ENCODE measurements around the gene CHMP4B. TPM values are rescaled to one million over a fixed set of nuclear protein-coding genes. Genes with fewer than 3 reads are reported as not detected.
"Not testable (repeated sequence)": the region's sequence is repeated elsewhere in the genome, so short reads cannot be mapped to it uniquely, and the experiment has no call there.

Gene CHMP4B
- polyA plus RNA-seq, 4 donors = 112 to 218 (median 173) TPM

GRCh38 chr20:33791021-33791420, 20.1 kb upstream of the CHMP4B start:
- Histone ChIP-seq H3K4me1 (ENCODE audit: control insufficient read depth in 3 of 3, insufficient read depth in 2 of 3, low read depth in 1 of 3, low read length in 2 of 3) (peaks cover 0 to 16% (median 5%) of the 10 kb centered on the region in 3 donors), H3K27ac (ENCODE audit: low read depth in 1 of 3, low read length in 2 of 3) (peak overlapping the region in 2 of 3 donors; percentile 91 to 97), H3K9me3 (ENCODE audit: control insufficient read depth in 2 of 2, insufficient read depth in 1 of 2, low read depth in 1 of 2, low read length in 1 of 2) (no peaks in the 10 kb centered on the region), H3K4me3 (ENCODE audit: low read depth in 1 of 3, low read length in 3 of 3) (no peak overlapping the region), H3K36me3 (ENCODE audit: control insufficient read depth in 3 of 3, insufficient read depth in 2 of 3, low read depth in 1 of 3, low read length in 3 of 3) (peaks cover 0 to 15% (median 0%) of the 10 kb centered on the region in 3 donors), H3K27me3 (ENCODE audit: control insufficient read depth in 3 of 3, insufficient read depth in 3 of 3, low read length in 3 of 3) (no peaks in the 10 kb centered on the region)
- FAIRE-seq = no peak
- no peak for DNase-seq
- WGBS, 3 donors = 79 to 94% (median 90%) methylated on average over 31 of the region's 31 CpGs

- FAIRE-seq (no peak), DNase-seq (no peak)
- H3K9me3 ChIP-seq (ENCODE audit: control insufficient read depth in 2 of 2, insufficient read depth in 1 of 2, low read depth in 1 of 2, low read length in 1 of 2) = no peaks in the 10 kb centered on the region
- no peak overlapping the region for H3K4me3 ChIP-seq (ENCODE audit: low read depth in 1 of 3, low read length in 3 of 3)
- H3K36me3 ChIP-seq (ENCODE audit: control insufficient read depth in 3 of 3, insufficient read depth in 2 of 3, low read depth in 1 of 3, low read length in 3 of 3) = peaks cover 0 to 15% (median 0%) of the 10 kb centered on the region in 3 donors
- H3K27ac ChIP-seq (ENCODE audit: low read depth in 1 of 3, low read length in 2 of 3) = peak overlapping the region in 1 of 3 donors; percentile 91
- no peaks in the 10 kb centered on the region for H3K27me3 ChIP-seq (ENCODE audit: control insufficient read depth in 3 of 3, insufficient read depth in 3 of 3, low read length in 3 of 3)
- peaks cover 0 to 22% (median 5%) of the 10 kb centered on the region in 3 donors for H3K4me1 ChIP-seq (ENCODE audit: control insufficient read depth in 3 of 3, insufficient read depth in 2 of 3, low read depth in 1 of 3, low read length in 2 of 3)
- 85 to 86% (median 86%) methylated on average over 9 of the region's 9 CpGs for WGBS, 3 donors
Measured at GRCh38 chr20:33791540-33791939, 19.6 kb upstream of the CHMP4B start.

- Histone ChIP-seq H3K9me3 (ENCODE audit: control insufficient read depth in 2 of 2, insufficient read depth in 1 of 2, low read depth in 1 of 2, low read length in 1 of 2) (no peaks in the 10 kb centered on the region), H3K36me3 (ENCODE audit: control insufficient read depth in 3 of 3, insufficient read depth in 2 of 3, low read depth in 1 of 3, low read length in 3 of 3) (peaks cover 0 to 15% (median 0%) of the 10 kb centered on the region in 3 donors), H3K4me3 (ENCODE audit: low read depth in 1 of 3, low read length in 3 of 3) (no peak overlapping the region), H3K27ac (ENCODE audit: low read depth in 1 of 3, low read length in 2 of 3) (no peak overlapping the region), H3K27me3 (ENCODE audit: control insufficient read depth in 3 of 3, insufficient read depth in 3 of 3, low read length in 3 of 3) (no peaks in the 10 kb centered on the region), H3K4me1 (ENCODE audit: control insufficient read depth in 3 of 3, insufficient read depth in 2 of 3, low read depth in 1 of 3, low read length in 2 of 3) (peaks cover 0 to 27% (median 5%) of the 10 kb centered on the region in 3 donors)
- 37 to 64% (median 57%) methylated on average over 13 of the region's 13 CpGs for WGBS, 3 donors
- DNase-seq = peak; percentile 48 to 50
- FAIRE-seq = no peak
Measured at GRCh38 chr20:33791959-33792597, 19.1 kb upstream of the CHMP4B start.

GRCh38 chr20:33792598-33792989, 18.6 kb upstream of the CHMP4B start:
- Histone ChIP-seq H3K4me1 (ENCODE audit: control insufficient read depth in 3 of 3, insufficient read depth in 2 of 3, low read depth in 1 of 3, low read length in 2 of 3) (peaks cover 0 to 28% (median 1%) of the 10 kb centered on the region in 3 donors), H3K27ac (ENCODE audit: low read depth in 1 of 3, low read length in 2 of 3) (peak overlapping the region in 1 of 3 donors; percentile 48), H3K36me3 (ENCODE audit: control insufficient read depth in 3 of 3, insufficient read depth in 2 of 3, low read depth in 1 of 3, low read length in 3 of 3) (peaks cover 0 to 15% (median 0%) of the 10 kb centered on the region in 3 donors)
- 55 to 68% (median 66%) methylated on average over 3 of the region's 3 CpGs for WGBS, 3 donors
- not testable (repeated sequence) for H3K9me3 ChIP-seq (ENCODE audit: control insufficient read depth in 2 of 2, insufficient read depth in 1 of 2, low read depth in 1 of 2, low read length in 1 of 2); H3K27me3 ChIP-seq (ENCODE audit: control insufficient read depth in 3 of 3, insufficient read depth in 3 of 3, low read length in 3 of 3); FAIRE-seq; DNase-seq; H3K4me3 ChIP-seq (ENCODE audit: low read depth in 1 of 3, low read length in 3 of 3)

- peaks cover 0 to 15% (median 0%) of the 10 kb centered on the region in 3 donors for H3K36me3 ChIP-seq (ENCODE audit: control insufficient read depth in 3 of 3, insufficient read depth in 2 of 3, low read depth in 1 of 3, low read length in 3 of 3)
- H3K4me3 ChIP-seq (ENCODE audit: low read depth in 1 of 3, low read length in 3 of 3) = no peak overlapping the region
- WGBS, 3 donors = 66 to 72% (median 70%) methylated on average over 21 of the region's 21 CpGs
- DNase-seq = peak in 1 of 2 donors; percentile 33
- no peaks in the 10 kb centered on the region for H3K9me3 ChIP-seq (ENCODE audit: control insufficient read depth in 2 of 2, insufficient read depth in 1 of 2, low read depth in 1 of 2, low read length in 1 of 2)
- peak overlapping the region in 1 of 3 donors; percentile 48 for H3K27ac ChIP-seq (ENCODE audit: low read depth in 1 of 3, low read length in 2 of 3)
- no peak for FAIRE-seq
- H3K27me3 ChIP-seq (ENCODE audit: control insufficient read depth in 3 of 3, insufficient read depth in 3 of 3, low read length in 3 of 3) = no peaks in the 10 kb centered on the region
- H3K4me1 ChIP-seq (ENCODE audit: control insufficient read depth in 3 of 3, insufficient read depth in 2 of 3, low read depth in 1 of 3, low read length in 2 of 3) = peaks cover 0 to 28% (median 3%) of the 10 kb centered on the region in 3 donors
Measured at GRCh38 chr20:33793011-33793931, 17.9 kb upstream of the CHMP4B start.

- H3K27ac ChIP-seq (ENCODE audit: low read depth in 1 of 3, low read length in 2 of 3) = peak overlapping the region; percentile 77 to 91 (median 88)
- H3K9me3 ChIP-seq (ENCODE audit: control insufficient read depth in 2 of 2, insufficient read depth in 1 of 2, low read depth in 1 of 2, low read length in 1 of 2) = no peaks in the 10 kb centered on the region
- WGBS, 3 donors = 15 to 46% (median 29%) methylated on average over 9 of the region's 9 CpGs
- H3K4me1 ChIP-seq (ENCODE audit: control insufficient read depth in 3 of 3, insufficient read depth in 2 of 3, low read depth in 1 of 3, low read length in 2 of 3) = peaks cover 0 to 12% (median 3%) of the 10 kb centered on the region in 3 donors
- no peak overlapping the region for H3K4me3 ChIP-seq (ENCODE audit: low read depth in 1 of 3, low read length in 3 of 3)
- H3K36me3 ChIP-seq (ENCODE audit: control insufficient read depth in 3 of 3, insufficient read depth in 2 of 3, low read depth in 1 of 3, low read length in 3 of 3) = peaks cover 0 to 4% (median 0%) of the 10 kb centered on the region in 3 donors
- no peaks in the 10 kb centered on the region for H3K27me3 ChIP-seq (ENCODE audit: control insufficient read depth in 3 of 3, insufficient read depth in 3 of 3, low read length in 3 of 3)
- FAIRE-seq = no peak
- DNase-seq = peak; percentile 85 to 89
Measured at GRCh38 chr20:33796263-33796906, 14.8 kb upstream of the CHMP4B start.

- H3K4me3 ChIP-seq (ENCODE audit: low read depth in 1 of 3, low read length in 3 of 3) = no peak overlapping the region
- 44 to 77% (median 57%) methylated on average over 5 of the region's 5 CpGs for WGBS, 3 donors
- no peaks in the 10 kb centered on the region for H3K9me3 ChIP-seq (ENCODE audit: control insufficient read depth in 2 of 2, insufficient read depth in 1 of 2, low read depth in 1 of 2, low read length in 1 of 2)
- peak overlapping the region; percentile 77 to 91 (median 88) for H3K27ac ChIP-seq (ENCODE audit: low read depth in 1 of 3, low read length in 2 of 3)
- FAIRE-seq (no peak), DNase-seq (peak in 1 of 2 donors; percentile 81)
- H3K27me3 ChIP-seq (ENCODE audit: control insufficient read depth in 3 of 3, insufficient read depth in 3 of 3, low read length in 3 of 3) = no peaks in the 10 kb centered on the region
- peaks cover 0 to 12% (median 3%) of the 10 kb centered on the region in 3 donors for H3K4me1 ChIP-seq (ENCODE audit: control insufficient read depth in 3 of 3, insufficient read depth in 2 of 3, low read depth in 1 of 3, low read length in 2 of 3)
- H3K36me3 ChIP-seq (ENCODE audit: control insufficient read depth in 3 of 3, insufficient read depth in 2 of 3, low read depth in 1 of 3, low read length in 3 of 3) = no peaks in the 10 kb centered on the region
Measured at GRCh38 chr20:33796907-33797544, 14.1 kb upstream of the CHMP4B start.

All from small intestine (tissue), 7 donors.